ENCODE measurements around the gene FBXL15.

- TF ChIP-seq CTCF (IDR thresholded peaks at IDR 0.05 in 4 of 5, conservative IDR thresholded peaks at IDR 0.05 in 1 of 5) = no peak
- no peak for TF ChIP-seq POLR2A (IDR thresholded peaks at IDR 0.05)
These were observed 22.2 kb upstream of the FBXL15 start for GRCh38 chr10:102398172-102399020.
